ENCODE results near the gene CFL2. TPM values are rescaled to one million over a fixed set of nuclear protein-coding genes. Genes with fewer than 3 reads are reported as not detected.

Gene CFL2
- total RNA-seq, 2 donors from 2014 or later = 13.7 to 16.5 TPM

GRCh38 chr14:34660796-34661195 is 53.6 kb downstream of the CFL2 start:
- Histone ChIP-seq H3K36me3 (ENCODE audit: control insufficient read depth, insufficient read depth, low read length) (no peaks in the 10 kb centered on the region), H3K4me1 (ENCODE audit: control insufficient read depth, insufficient read depth, low read length) (peaks cover 2% of the 10 kb centered on the region), H3K27ac (ENCODE audit: low read depth, low read length) (no peak overlapping the region), H3K9me3 (ENCODE audit: control insufficient read depth, low read length) (no peaks in the 10 kb centered on the region), H3K27me3 (ENCODE audit: control insufficient read depth, insufficient read depth, low read length, poor library complexity, severe bottlenecking) (no peaks in the 10 kb centered on the region), H3K9ac (ENCODE audit: extremely low read depth, low read length, poor library complexity, severe bottlenecking) (no peak overlapping the region), H3K4me3 (ENCODE audit: low read length) (no peak overlapping the region)
- Mint-ChIP-seq H3K9me3 (no peaks in the 10 kb centered on the region), H3K4me3 (no peak overlapping the region), H3K4me1 (peaks cover 7% of the 10 kb centered on the region), H3K36me3 (ENCODE audit: low read depth) (no peaks in the 10 kb centered on the region), H3K27ac (no peak overlapping the region), H3K27me3 (ENCODE audit: insufficient read depth) (peaks cover 4% of the 10 kb centered on the region)
- TF ChIP-seq CTCF (conservative IDR thresholded peaks at IDR 0.05) = no peak
- no peak for DNase-seq

Other genes with a start within 250 kb of the CFL2 start
- 10 to 100 TPM; 34.7 to 38.6 TPM for gene EAPP, start 174.9 kb downstream of the CFL2 start, total RNA-seq
- 10 to 100 TPM; 69.6 to 73.2 TPM for gene SNX6, start 84.4 kb downstream of the CFL2 start, total RNA-seq
- 10 to 100 TPM; 22.3 to 23.3 TPM for gene BAZ1A, start 160.8 kb upstream of the CFL2 start, total RNA-seq